GM12801 (cell line): Measurements from ENCODE around the gene ALCAM.

ENCODE experiments used
- CTCF ChIP-seq: IDR thresholded peaks from one replicate; pipeline ENCODE4 v1.5.1; 2011; ENCODE audit warnings: control low read depth; ENCODE audit not compliant: insufficient read length; ENCODE audit errors: extremely low read depth

The ALCAM gene

GRCh38 chr3:105526360-105527111, 159.8 kb downstream of the ALCAM start:
- TF ChIP-seq CTCF = no peak

- TF ChIP-seq CTCF = no peak
Measured at GRCh38 chr3:105527535-105527934, 160.8 kb downstream of the ALCAM start.

- no peak for TF ChIP-seq CTCF
Measured at GRCh38 chr3:105527949-105528348, 161.2 kb downstream of the ALCAM start.

- no peak for TF ChIP-seq CTCF
Measured at GRCh38 chr3:105528955-105529354, 162.2 kb downstream of the ALCAM start.

GRCh38 chr3:105529456-105529855, 162.7 kb downstream of the ALCAM start:
- TF ChIP-seq CTCF = no peak

GRCh38 chr3:105532251-105532650, 165.5 kb downstream of the ALCAM start:
- TF ChIP-seq CTCF = no peak

GRCh38 chr3:105533960-105534359, 167.3 kb downstream of the ALCAM start:
- no peak for TF ChIP-seq CTCF
